H1 (cell line): ENCODE measurements around the gene CORO7. TPM values are rescaled to one million over a fixed set of nuclear protein-coding genes. Genes with fewer than 3 reads are reported as not detected.

ENCODE experiments used
- CTCF ChIA-PET: fragments of 300-600 bp; sonication (Branson Sonifier 250); formaldehyde crosslinking; loops from one replicate; lab custom pipeline; 2021; ENCODE audit not compliant: partially characterized antibody; lab: Charles Lee
- POLR2A ChIA-PET: fragments of 300-600 bp; sonication (Branson Sonifier 250); formaldehyde crosslinking; loops from one replicate; lab custom pipeline; 2021; ENCODE audit warnings: inconsistent platforms; ENCODE audit not compliant: partially characterized antibody; lab: Charles Lee
- DNase-seq, 2 experiments: peaks; one replicate each; pipeline versions ENCODE4 v3.0.0 to v3.0.0-alpha.2; 2010 to 2022; ENCODE audit warnings: low spot score in 2 of 2, low read depth in 1 of 2, mixed read lengths in 1 of 2
- FAIRE-seq: peaks from 2 replicates; lab custom pipeline; 2011; peaks lifted over from hg19 to GRCh38; lab: Jason Lieb, UNC
- H2AFZ ChIP-seq: 2 replicates; pipeline ENCODE4 v1.8.1; 2012; ENCODE audit warnings: low read length, inconsistent platforms
- H2AK5ac ChIP-seq: 2 replicates; pipeline ENCODE4 v1.6.1; 2013; ENCODE audit warnings: low read depth, low read length
- H2BK120ac ChIP-seq: replicated peaks from 2 replicates; pipeline ENCODE3; 2013; ENCODE audit warnings: low read depth, low read length, inconsistent platforms
- H2BK12ac ChIP-seq: 2 replicates; pipeline ENCODE4 v1.6.1; 2013; ENCODE audit warnings: low read depth, low read length
- H2BK15ac ChIP-seq: 2 replicates; pipeline ENCODE4 v1.6.1; 2013; ENCODE audit warnings: low read length
- H2BK20ac ChIP-seq: 2 replicates; pipeline ENCODE4 v1.6.1; 2013; ENCODE audit warnings: low read length
- H2BK5ac ChIP-seq: 2 replicates; pipeline ENCODE4 v1.6.1; 2013; ENCODE audit warnings: low read depth, low read length
- H3K14ac ChIP-seq: 2 replicates; pipeline ENCODE4 v1.6.1; 2013; ENCODE audit warnings: inconsistent platforms; ENCODE audit not compliant: insufficient read length
- H3K18ac ChIP-seq: 2 replicates; pipeline ENCODE4 v1.6.1; 2013; ENCODE audit warnings: low read length; ENCODE audit errors: extremely low read depth
- H3K23ac ChIP-seq: 2 replicates; pipeline ENCODE4 v1.6.1; 2013; ENCODE audit warnings: inconsistent platforms; ENCODE audit not compliant: insufficient read length
- H3K23me2 ChIP-seq: 2 replicates; pipeline ENCODE4 v1.6.1; 2013; ENCODE audit warnings: low read depth, low read length
- H3K27ac ChIP-seq: 2 replicates; pipeline ENCODE4 v1.6.1; 2011; ENCODE audit warnings: low read depth, low read length, inconsistent platforms
- H3K27me3 ChIP-seq, 4 experiments: replicated peaks in 1 of 4; 1 replicate in 1 of 4; 2 replicates in 3 of 4; pipeline versions ENCODE4 v1.6.1 to v1.8.1; 2011 to 2013; ENCODE audit warnings: low read length in 3 of 4, mild to moderate bottlenecking in 3 of 4, inconsistent platforms in 2 of 4, mixed read lengths in 2 of 4, moderate library complexity in 1 of 4; ENCODE audit not compliant: control insufficient read depth in 3 of 4, insufficient read depth in 3 of 4; ENCODE audit errors: extremely low read depth in 1 of 4
- H3K36me3 ChIP-seq, 4 experiments: 2 replicates each; pipeline versions ENCODE4 v1.6.1 to v1.8.1; 2011 to 2013; ENCODE audit warnings: mild to moderate bottlenecking in 4 of 4, low read length in 3 of 4, moderate library complexity in 2 of 4, control low read depth in 1 of 4, inconsistent platforms in 1 of 4; ENCODE audit not compliant: insufficient read depth in 4 of 4, control insufficient read depth in 2 of 4
- H3K4ac ChIP-seq: replicated peaks from 2 replicates; pipeline ENCODE3; 2013; ENCODE audit warnings: low read length, low read depth, mixed read lengths, inconsistent platforms; ENCODE audit not compliant: insufficient read length
- H3K4me1 ChIP-seq, 4 experiments: replicated peaks in 1 of 4; 1 replicate in 1 of 4; 2 replicates in 3 of 4; pipeline versions ENCODE4 v1.6.1 to v1.8.1; 2011 to 2013; ENCODE audit warnings: low read length in 3 of 4, inconsistent platforms in 2 of 4, mixed read lengths in 1 of 4; ENCODE audit not compliant: insufficient read depth in 4 of 4, control insufficient read depth in 3 of 4
- H3K4me2 ChIP-seq, 2 experiments: 2 replicates each; pipeline versions ENCODE4 v1.6.1 to v1.8.1; 2011 to 2013; ENCODE audit warnings: low read depth in 2 of 2, low read length in 2 of 2, control low read depth in 1 of 2, inconsistent platforms in 1 of 2, mild to moderate bottlenecking in 1 of 2; ENCODE audit not compliant: insufficient read depth in 1 of 2
- H3K4me3 ChIP-seq, 4 experiments: fragments of 200-600, 300-600 bp in 1 of 4; sonication (generic), shearing (Covaris generic), sonication (Bioruptor Twin) in 1 of 4; 2 replicates each; pipeline versions ENCODE4 v1.5.1 to v1.8.1; 2011 to 2016; ENCODE audit warnings: low read length in 4 of 4, low read depth in 3 of 4, control low read depth in 2 of 4, inconsistent platforms in 2 of 4, mild to moderate bottlenecking in 2 of 4, mixed read lengths in 1 of 4, moderate library complexity in 1 of 4; ENCODE audit not compliant: insufficient read depth in 2 of 4; ENCODE audit errors: extremely low read depth in 1 of 4
- H3K56ac ChIP-seq: replicated peaks from 2 replicates; pipeline ENCODE3; 2013; ENCODE audit warnings: low read depth, mild to moderate bottlenecking, mixed read lengths, low read length, inconsistent platforms; ENCODE audit not compliant: insufficient read length
- H3K79me1 ChIP-seq: 2 replicates; pipeline ENCODE4 v1.6.1; 2013; ENCODE audit warnings: low read depth, low read length, control low read depth
- H3K79me2 ChIP-seq, 2 experiments: 2 replicates each; pipeline versions ENCODE4 v1.6.1 to v1.8.1; 2012 to 2013; ENCODE audit warnings: low read length in 2 of 2, mild to moderate bottlenecking in 2 of 2, inconsistent platforms in 1 of 2; ENCODE audit not compliant: insufficient read depth in 2 of 2, control insufficient read depth in 1 of 2
- H3K9ac ChIP-seq, 4 experiments: replicated peaks in 1 of 4; 1 replicate in 1 of 4; 2 replicates in 3 of 4; pipeline versions ENCODE4 v1.6.1 to v1.8.1; 2011 to 2013; ENCODE audit warnings: low read depth in 3 of 4, low read length in 3 of 4, control low read depth in 2 of 4, mild to moderate bottlenecking in 2 of 4, moderate library complexity in 2 of 4, inconsistent platforms in 1 of 4; ENCODE audit errors: extremely low read depth in 1 of 4
- H3K9me3 ChIP-seq, 2 experiments: 2 replicates each; pipeline versions ENCODE4 v1.6.1 to v1.8.1; 2012 to 2013; ENCODE audit warnings: mild to moderate bottlenecking in 2 of 2, moderate library complexity in 2 of 2, control low read depth in 1 of 2, inconsistent platforms in 1 of 2, low read depth in 1 of 2, low read length in 1 of 2, mixed read lengths in 1 of 2; ENCODE audit not compliant: insufficient read depth in 2 of 2
- H4K20me1 ChIP-seq, 2 experiments: replicated peaks in 1 of 2; 2 replicates each; pipeline versions ENCODE3 to v1.8.1; 2011 to 2013; ENCODE audit warnings: inconsistent platforms in 2 of 2, low read length in 2 of 2, mild to moderate bottlenecking in 1 of 2; ENCODE audit not compliant: insufficient read depth in 2 of 2, control insufficient read depth in 1 of 2
- H4K5ac ChIP-seq: 2 replicates; pipeline ENCODE4 v1.6.1; 2013; ENCODE audit warnings: low read length, low read depth, mixed read lengths, inconsistent platforms; ENCODE audit not compliant: insufficient read length
- H4K8ac ChIP-seq: 2 replicates; pipeline ENCODE4 v1.8.0; 2013; ENCODE audit warnings: mild to moderate bottlenecking, moderate library complexity, low read length, inconsistent platforms; ENCODE audit not compliant: insufficient read depth; ENCODE audit errors: extremely low read depth
- H4K91ac ChIP-seq: replicated peaks from 2 replicates; pipeline ENCODE3; 2013; ENCODE audit warnings: low read length, mixed read lengths, inconsistent platforms; ENCODE audit not compliant: insufficient read length
- BACH1 ChIP-seq: IDR thresholded peaks from 2 replicates; pipeline ENCODE4 v1.6.1; 2012; ENCODE audit warnings: low read length, improper control_type of control experiment
- BCL11A ChIP-seq, 2 experiments: IDR thresholded peaks; one replicate each; pipeline ENCODE4 v1.6.1; 2011; ENCODE audit warnings: low read depth in 2 of 2, low read length in 2 of 2, mild to moderate bottlenecking in 2 of 2
- CHD2 ChIP-seq: IDR thresholded peaks from 2 replicates; pipeline ENCODE4 v1.6.1; 2012; ENCODE audit warnings: low read length, improper control_type of control experiment
- CTCF ChIP-seq, 3 experiments: IDR thresholded peaks; 1 replicate in 2 of 3; 2 replicates in 1 of 3; pipeline versions ENCODE4 v1.5.1 to v1.6.1; 2011; ENCODE audit warnings: low read length in 3 of 3, mild to moderate bottlenecking in 3 of 3, inconsistent platforms in 2 of 3, low read depth in 1 of 3, moderate library complexity in 1 of 3; ENCODE audit not compliant: insufficient read depth in 1 of 3; ENCODE audit errors: control extremely low read depth in 1 of 3
- FOSL1 ChIP-seq: IDR thresholded peaks from 2 replicates; pipeline ENCODE4 v1.6.1; 2011; ENCODE audit warnings: mild to moderate bottlenecking, low read depth, low read length, moderate library complexity; ENCODE audit not compliant: insufficient read depth
- KDM4A ChIP-seq: IDR thresholded peaks from one replicate; pipeline ENCODE4 v1.7.1; 2012; ENCODE audit warnings: low read depth, mild to moderate bottlenecking, moderate library complexity, low read length, inconsistent platforms; ENCODE audit not compliant: severe bottlenecking
- POU5F1 ChIP-seq: IDR thresholded peaks from 2 replicates; pipeline ENCODE4 v1.6.1; 2011; ENCODE audit warnings: low read depth, mild to moderate bottlenecking, low read length, moderate library complexity
- USF2 ChIP-seq: IDR thresholded peaks from 2 replicates; pipeline ENCODE4 v1.6.1; 2011; ENCODE audit warnings: low read length, improper control_type of control experiment
- WGBS, 2 experiments: shearing (Covaris generic) in 1 of 2; methylation state at CpG; one replicate each; pipeline versions ENCODE4 v1.1.6 to v1.1.7; 2013 to 2015; ENCODE audit warnings: low lambda C conversion rate in 2 of 2, mixed read lengths in 2 of 2, inconsistent platforms in 1 of 2, low coverage in 1 of 2, missing lambda C conversion rate in 1 of 2; ENCODE audit not compliant: insufficient replicate concordance in 2 of 2, insufficient coverage in 1 of 2, insufficient read length in 1 of 2; ENCODE audit errors: extremely low coverage in 1 of 2, missing lambda C conversion rate in 1 of 2; 5-methylcytosine and 5-hydroxymethylcytosine counted together
- polyA plus RNA-seq, 7 experiments: library from polyadenylated mRNA; depleted of rRNA in 3 of 7; stranded (reverse) in 5 of 7; unstranded in 2 of 7; fragments of >200 nt in 5 of 7; fragments of 200-250 nt in 2 of 7; gene quantifications; 1 replicate in 5 of 7; 2 replicates in 1 of 7; 4 replicates in 1 of 7; pipeline versions ENCODE4 v1.2.1 to v1.2.3, GENCODE V29; 2011 to 2013; ENCODE audit warnings: missing spikeins in 2 of 7, mixed read lengths in 2 of 7
- total RNA-seq: library from RNA; stranded (reverse); fragmentation: NEBNext Ultra II Directional; extraction: Animal tissue kit (Norgen Biotek cat#: 25700); gene quantifications from 2 replicates; pipeline ENCODE4 v1.2.1, GENCODE V29; 2021

CORO7 gene
- total and polyA plus RNA-seq, 2 of the 8 experiments (the other 6 are each of a cell fraction or from before 2014, with no cell fraction given), result 25.2 to 29.8 TPM

- no peak overlapping the region for H3K23ac ChIP-seq
- no peak overlapping the region for H4K91ac ChIP-seq
- no peak overlapping the region for H2BK5ac ChIP-seq
- peaks cover 0 to 3% of the 10 kb centered on the region in 2 experiments for H4K20me1 ChIP-seq
- H3K23me2 ChIP-seq, result no peaks in the 10 kb centered on the region
- no peak for DNase-seq
- H3K27ac ChIP-seq, result no peak overlapping the region
- no peak overlapping the region for H3K14ac ChIP-seq
- ChIA-PET CTCF (interaction anchor here (0.7 to 17.2 kb wide), 41 partner anchors 12 to 707 kb away, joined by 3 to 659 read pairs (median 5); partner anchors contain the start of genes CORO7, GLIS2, PAM16 and TFAP4), POLR2A (interaction anchor here (0.7 to 4.9 kb wide), 19 partner anchors 8 to 144 kb away, joined by 3 to 48 read pairs (median 6); partner anchors contain the start of genes PAM16, TFAP4 and VASN)
- no peak overlapping the region for H3K18ac ChIP-seq
- no peak overlapping the region for H3K4me3 ChIP-seq
- H3K27me3 ChIP-seq, result no peaks in the 10 kb centered on the region
- no peaks in the 10 kb centered on the region for H3K79me2 ChIP-seq
- H3K4me2 ChIP-seq, result no peak overlapping the region
- peak overlapping the region; percentile 23; the same call in 1 of the 2 replicates for H2BK12ac ChIP-seq
- no peak overlapping the region for H3K4ac ChIP-seq
- H2BK15ac ChIP-seq, result no peak overlapping the region
- WGBS, 2 experiments, result 86% methylated on average over 23 of the region's 24 CpGs; no CpG with 5 or more reads in 1 of the 2 experiments
- H2AK5ac ChIP-seq, result no peak overlapping the region
- H3K36me3 ChIP-seq, result no peaks in the 10 kb centered on the region
- H3K9me3 ChIP-seq, result no peaks in the 10 kb centered on the region
- peaks cover 0 to 4% (median 2%) of the 10 kb centered on the region in 4 experiments; a peak in 3 of 7 replicates for H3K4me1 ChIP-seq
- H2BK120ac ChIP-seq, result no peak overlapping the region
- H3K9ac ChIP-seq, result no peak overlapping the region
- no peak overlapping the region for H3K56ac ChIP-seq
- H2BK20ac ChIP-seq, result no peak overlapping the region
- H4K8ac ChIP-seq, result no peak overlapping the region
- FAIRE-seq, result no peak
- no peaks in the 10 kb centered on the region for H3K79me1 ChIP-seq
- no peak overlapping the region for H4K5ac ChIP-seq
- H2AFZ ChIP-seq, result no peak overlapping the region
- TF ChIP-seq CTCF (IDR thresholded peaks at IDR 0.05; ENCODE audit: control extremely low read depth in 1 of 3, insufficient read depth in 1 of 3, low read depth in 1 of 3, low read length in 3 of 3) (no peak), USF2 (no peak), CHD2 (no peak), KDM4A (no peak), FOSL1 (no peak), POU5F1 (no peak), BCL11A (IDR thresholded peaks at IDR 0.05; ENCODE audit: low read depth in 2 of 2, low read length in 2 of 2) (no peak), BACH1 (no peak)
These were observed 13.1 kb downstream of the CORO7 start for GRCh38 chr16:4403133-4403949.
